GM19025 (cell line): ENCODE measurements around the gene SLC36A1.
"Not testable (repeated sequence)": the region's sequence is repeated elsewhere in the genome, so short reads cannot be mapped to it uniquely, and the experiment has no call there.

Experiments
- ATAC-seq: cut with Tn5 transposase; IDR thresholded peaks from one replicate; pipeline ENCODE4 v1.9.1; 2021; ENCODE audit warnings: mild to moderate bottlenecking, low read depth, moderate library complexity; ENCODE audit not compliant: unreplicated experiment

The SLC36A1 gene

GRCh38 chr5:151480384-151481293 is 33.2 kb downstream of the SLC36A1 start:
- no peak for ATAC-seq

DNA sequence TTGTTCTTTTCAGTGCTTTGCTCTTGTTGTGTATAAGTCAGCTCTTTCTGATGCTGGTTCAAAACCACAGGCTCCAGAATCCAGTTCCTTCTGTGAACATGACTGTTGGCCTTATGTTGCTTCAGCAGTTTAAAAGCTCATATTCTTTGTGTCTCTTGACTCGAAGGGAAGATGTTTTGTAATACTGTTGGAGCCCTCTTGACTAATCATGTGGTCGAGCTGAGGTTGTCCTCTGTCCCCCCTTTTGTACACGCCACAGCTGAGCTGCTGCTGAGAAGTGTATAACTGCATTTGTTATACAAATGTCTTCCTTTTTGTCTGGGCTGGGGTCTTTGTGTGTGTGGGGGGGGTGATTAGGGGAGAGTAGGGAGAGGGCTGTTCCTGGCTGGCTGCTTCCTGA is 35.8 kb downstream of the SLC36A1 start:
- ATAC-seq: no peak

GRCh38 chr5:151483647-151484046 is 36.2 kb downstream of the SLC36A1 start:
- ATAC-seq: no peak

- ATAC-seq: no peak
These were observed 40.1 kb downstream of the SLC36A1 start for GRCh38 chr5:151487544-151487943.

- no peak for ATAC-seq
These were observed 43.2 kb downstream of the SLC36A1 start for GRCh38 chr5:151490627-151491026.

DNA sequence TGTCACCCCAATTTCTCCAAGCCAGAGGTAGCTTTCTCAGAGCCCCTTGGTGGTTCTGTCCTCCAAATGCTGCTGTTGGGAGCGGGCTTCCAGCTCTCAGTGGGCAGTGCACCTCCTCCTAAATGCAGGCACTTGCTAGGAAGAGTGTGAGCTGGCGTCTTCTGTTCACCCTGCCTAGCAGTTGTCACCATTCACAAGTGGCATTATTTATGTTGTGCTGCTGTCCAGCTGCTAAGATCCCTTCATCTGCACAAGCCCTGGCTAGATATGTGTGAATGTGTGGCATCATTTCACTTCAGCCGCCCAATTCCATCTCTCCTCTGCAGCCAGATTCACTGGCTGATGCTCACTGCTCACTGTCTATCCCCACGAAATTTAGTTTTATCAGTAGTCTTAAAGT is 43.7 kb downstream of the SLC36A1 start:
- ATAC-seq: no peak

- no peak for ATAC-seq
These were observed 45.3 kb downstream of the SLC36A1 start for GRCh38 chr5:151492729-151493128.

GRCh38 chr5:151493665-151494064 is 46.3 kb downstream of the SLC36A1 start:
- ATAC-seq: no peak

- ATAC-seq: no peak
These were observed 47.9 kb downstream of the SLC36A1 start for GRCh38 chr5:151495320-151495719.

GRCh38 chr5:151496041-151496484 is 48.7 kb downstream of the SLC36A1 start:
- ATAC-seq: no peak

DNA sequence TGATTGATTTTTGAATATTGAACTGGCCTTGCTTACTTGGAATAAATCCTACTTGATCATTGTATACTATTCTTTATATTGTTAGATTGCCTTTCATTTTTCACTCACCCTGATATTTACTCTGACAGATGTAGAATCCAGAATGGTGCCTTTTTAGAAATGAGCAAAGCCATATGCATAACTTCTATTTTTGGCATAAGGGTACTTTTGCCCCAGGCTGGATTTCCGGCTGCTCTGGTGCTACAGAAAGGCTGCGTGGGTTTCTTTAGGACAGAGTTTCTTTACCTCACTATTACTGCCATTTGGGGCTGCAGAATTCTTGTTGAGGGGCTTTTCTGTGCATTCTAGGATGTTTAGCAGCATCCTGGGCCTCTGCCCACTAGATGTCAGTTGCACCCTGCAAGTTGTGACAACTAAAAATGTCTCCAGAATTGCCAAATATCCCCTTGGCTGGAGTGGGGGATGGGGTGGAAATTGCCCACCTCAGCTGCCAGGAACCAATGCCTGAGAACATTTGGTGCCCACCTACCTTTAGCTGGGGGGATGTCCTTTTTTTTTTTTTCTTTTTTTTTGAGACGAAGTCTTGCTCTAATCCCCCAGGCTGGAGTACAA is 50.1 kb downstream of the SLC36A1 start:
- no peak for ATAC-seq

- ATAC-seq: no peak
These were observed 51.2 kb downstream of the SLC36A1 start for GRCh38 chr5:151498395-151499155.

GRCh38 chr5:151499501-151500035 is 52.2 kb downstream of the SLC36A1 start:
- ATAC-seq: no peak

DNA sequence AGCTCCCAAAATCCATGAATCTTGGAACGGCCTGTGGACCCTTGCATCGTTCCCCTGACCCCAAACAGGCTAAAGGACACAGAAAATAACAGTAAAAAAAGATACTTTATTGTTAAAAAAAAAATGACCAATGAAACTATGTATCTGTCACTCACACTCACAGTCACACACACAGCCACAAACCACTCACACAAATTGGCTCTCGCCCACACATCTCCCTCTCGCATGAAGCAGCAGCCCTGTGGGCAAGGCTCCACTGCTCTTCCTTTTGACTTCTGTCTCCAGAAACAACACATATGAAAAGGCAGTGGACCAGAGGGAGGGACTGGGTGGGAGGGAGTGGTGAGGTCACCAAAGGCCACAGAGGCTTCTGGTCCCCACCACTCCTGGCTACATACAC is 56.6 kb downstream of the SLC36A1 start:
- ATAC-seq: no peak

- ATAC-seq: not testable (repeated sequence)
These were observed 60.9 kb downstream of the SLC36A1 start for GRCh38 chr5:151508308-151508707.

DNA sequence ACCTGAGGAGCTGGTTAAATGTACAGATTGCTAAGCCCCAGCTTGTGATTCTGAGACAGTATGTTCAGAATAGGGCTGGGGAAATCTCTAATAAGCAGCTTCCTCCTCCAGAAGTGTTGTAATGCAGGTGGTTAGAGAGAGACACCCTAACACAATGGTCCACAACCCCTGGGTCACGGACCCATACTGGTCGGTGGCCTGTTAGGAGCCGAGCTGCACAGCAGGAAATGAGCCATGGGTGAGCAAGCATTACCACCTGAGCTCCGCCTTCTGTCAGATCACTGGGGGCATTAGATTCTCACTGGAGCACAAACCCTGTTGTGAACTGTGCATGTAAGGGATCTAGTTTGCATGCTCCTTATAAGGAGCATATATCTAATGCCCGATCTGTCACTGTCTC is 61.8 kb downstream of the SLC36A1 start:
- no peak for ATAC-seq

DNA sequence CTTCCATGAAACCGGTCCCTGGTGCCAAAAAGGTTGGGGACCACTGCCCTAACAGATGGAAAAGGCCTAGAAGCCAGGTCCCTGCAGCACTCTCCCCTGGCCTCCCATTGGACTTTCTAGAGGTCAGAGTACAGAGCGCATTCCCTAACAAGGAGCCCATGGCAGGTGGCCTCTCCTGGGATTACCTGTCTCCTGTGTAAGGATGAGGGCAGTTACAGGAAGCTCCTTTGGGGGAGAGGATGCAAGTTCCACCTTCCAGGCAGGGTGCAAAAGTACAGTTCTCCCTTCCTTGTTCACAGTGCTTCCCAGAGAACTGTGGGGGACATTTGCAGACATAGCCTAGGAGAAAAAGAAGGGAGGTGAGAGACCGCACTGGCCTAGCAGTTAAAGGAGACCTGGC is 62.4 kb downstream of the SLC36A1 start:
- ATAC-seq: no peak

DNA sequence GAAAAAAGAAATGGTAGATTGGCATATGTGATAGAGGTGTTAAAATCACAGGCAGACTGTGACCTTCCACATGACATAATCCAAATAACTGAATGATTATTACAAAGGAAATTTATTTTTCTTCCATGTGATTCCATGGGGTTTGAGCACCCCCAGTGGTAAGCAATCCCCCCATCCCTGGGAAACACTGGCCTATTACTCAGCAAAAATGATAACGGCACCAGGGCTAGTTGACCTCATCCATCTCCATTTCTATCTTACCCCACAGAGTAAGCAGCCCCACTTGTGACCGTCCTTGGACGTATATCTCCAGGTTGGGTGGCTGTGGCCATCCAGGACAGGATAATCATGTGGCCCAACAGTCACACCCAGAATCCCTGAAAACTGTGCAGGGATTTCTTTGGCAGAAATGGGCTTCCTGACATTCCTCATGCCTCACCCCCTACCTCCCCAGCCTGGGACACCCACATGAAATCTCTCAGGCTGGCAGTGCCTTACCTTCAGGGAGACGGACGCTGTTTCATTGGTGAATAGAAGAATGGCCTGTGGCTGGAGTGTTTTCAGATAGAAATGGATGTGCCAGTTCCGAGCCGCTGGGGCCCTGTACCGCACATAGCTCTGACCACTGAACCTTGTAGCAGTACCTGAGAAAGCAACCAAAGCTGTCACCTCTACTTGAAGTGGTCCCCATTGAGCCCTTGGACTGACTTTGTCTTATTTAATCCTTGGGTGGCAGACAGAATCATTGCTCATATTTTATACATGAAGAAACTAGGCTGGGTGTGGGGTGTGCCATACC is 69.9 kb downstream of the SLC36A1 start:
- no peak for ATAC-seq

- no peak for ATAC-seq
These were observed 72.9 kb downstream of the SLC36A1 start for GRCh38 chr5:151520294-151520693.

DNA sequence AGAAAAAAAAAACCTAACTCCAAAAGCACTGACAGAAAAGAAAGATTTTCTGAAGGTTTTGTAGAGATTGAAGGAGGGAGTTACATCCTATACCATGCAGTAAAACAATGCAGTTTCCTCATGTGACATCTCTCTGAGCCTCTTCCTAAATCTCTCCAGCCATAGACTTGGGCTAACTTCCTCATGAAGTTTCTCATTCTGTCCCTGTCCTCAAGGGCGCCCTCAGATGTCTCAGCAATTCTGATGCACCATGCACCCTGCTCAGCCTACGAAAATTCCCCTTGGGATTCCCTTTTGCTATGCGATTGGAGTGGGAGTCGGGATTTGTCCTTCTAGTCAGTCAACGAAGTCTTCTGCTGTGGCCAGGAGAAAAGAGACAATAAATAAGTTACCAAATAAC is 74.8 kb downstream of the SLC36A1 start:
- no peak for ATAC-seq
